NOMO-1 treated with DMSO at 0.1 percent for 48 hours (cell line): Measurements from ENCODE around the gene MCM10.

Experiments
- DNase-seq: peaks from one replicate; lab custom pipeline; 2025; ENCODE audit not compliant: unreplicated experiment; lab: John Stamatoyannopoulos, UW

MCM10 gene

GRCh38 chr10:13163859-13164258 is 2.5 kb downstream of the MCM10 start:
- no peak for DNase-seq

- DNase-seq, result no peak
These were observed 3.8 kb downstream of the MCM10 start for GRCh38 chr10:13165177-13165576.

DNA sequence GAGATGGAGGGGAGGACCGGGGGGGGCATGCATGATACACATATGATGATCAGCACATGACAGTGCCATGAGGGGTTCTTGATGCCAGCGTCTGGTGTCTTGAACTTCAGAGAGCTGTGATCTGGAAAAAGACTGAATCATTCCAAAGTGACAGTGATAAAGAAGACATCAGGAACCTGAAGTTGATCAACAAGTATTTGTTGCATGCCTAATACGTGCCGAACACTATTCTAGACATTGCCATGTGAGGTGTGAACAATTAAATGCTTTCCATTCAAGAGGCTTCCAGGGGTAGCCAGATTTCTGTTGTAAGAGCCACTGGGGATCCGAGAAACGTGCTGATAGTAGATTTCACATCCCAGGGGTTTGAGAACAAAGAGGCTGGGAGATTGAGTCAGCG is 6.2 kb downstream of the MCM10 start:
- DNase-seq, result no peak

- DNase-seq, result no peak
These were observed 7.4 kb downstream of the MCM10 start for GRCh38 chr10:13168781-13169180.

- DNase-seq, result no peak
These were observed 12.3 kb downstream of the MCM10 start for GRCh38 chr10:13173616-13174015.

DNA sequence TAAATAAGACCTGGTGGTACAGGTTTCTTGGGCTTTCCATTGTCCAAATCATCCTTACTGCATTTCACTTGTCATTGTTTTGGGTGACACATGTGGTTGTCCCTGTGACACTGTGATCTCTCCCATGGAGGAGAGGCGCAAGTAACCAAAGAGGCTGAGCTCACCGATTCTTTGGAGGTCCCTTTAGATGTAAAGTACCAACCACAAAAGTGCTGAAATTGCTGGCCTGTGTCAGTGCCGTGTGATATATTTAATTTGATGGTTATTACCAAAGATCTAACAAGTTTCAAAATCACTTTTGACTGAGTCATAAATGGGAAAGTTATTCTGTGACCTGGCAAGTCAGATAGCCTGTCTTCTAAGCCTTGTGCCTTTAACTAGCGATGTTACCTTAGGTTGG is 19.4 kb downstream of the MCM10 start:
- DNase-seq, result no peak

GRCh38 chr10:13182424-13182823 is 21.1 kb downstream of the MCM10 start:
- no peak for DNase-seq

DNA sequence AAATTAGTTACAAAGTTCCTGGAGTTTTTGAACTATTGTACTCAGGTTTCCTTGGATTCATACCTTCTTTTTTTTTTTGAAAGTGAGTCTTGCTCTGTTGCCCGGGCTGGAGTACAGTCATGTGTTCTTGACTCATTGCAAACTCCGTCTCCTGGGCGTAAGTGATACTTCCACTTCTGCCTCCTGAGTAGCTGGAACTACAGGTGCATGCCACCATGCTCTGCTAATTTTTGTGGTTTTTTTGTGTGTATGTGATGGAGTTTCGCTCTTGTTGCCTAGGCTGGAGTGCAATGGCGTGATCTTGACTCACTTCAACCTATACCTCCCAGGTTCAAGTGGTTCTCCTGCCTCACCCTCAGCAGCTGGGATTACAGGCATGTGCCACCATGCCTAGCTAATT is 22.3 kb downstream of the MCM10 start:
- DNase-seq, result no peak

DNA sequence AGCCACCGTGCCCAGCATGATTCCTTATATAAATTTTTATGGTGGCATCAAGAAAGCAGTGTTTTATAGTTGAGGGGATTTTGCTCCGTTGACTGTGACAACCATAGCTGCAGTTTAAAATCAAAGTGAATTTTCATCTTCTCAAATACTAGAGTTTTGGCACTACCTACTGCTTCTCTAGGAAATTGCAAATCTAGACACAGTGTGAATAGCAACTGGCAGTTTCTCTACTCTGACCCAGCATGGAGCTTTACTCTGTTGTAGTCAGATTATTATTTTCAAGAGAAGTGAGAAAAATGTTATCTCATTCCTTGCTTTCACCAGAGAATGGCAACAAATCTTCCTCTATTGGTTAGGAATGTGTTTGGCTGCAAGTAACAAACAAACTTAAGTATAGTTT is 22.9 kb downstream of the MCM10 start:
- no peak for DNase-seq

GRCh38 chr10:13184730-13185514 is 23.6 kb downstream of the MCM10 start:
- DNase-seq, result no peak

GRCh38 chr10:13187135-13187534 is 25.8 kb downstream of the MCM10 start:
- no peak for DNase-seq

DNA sequence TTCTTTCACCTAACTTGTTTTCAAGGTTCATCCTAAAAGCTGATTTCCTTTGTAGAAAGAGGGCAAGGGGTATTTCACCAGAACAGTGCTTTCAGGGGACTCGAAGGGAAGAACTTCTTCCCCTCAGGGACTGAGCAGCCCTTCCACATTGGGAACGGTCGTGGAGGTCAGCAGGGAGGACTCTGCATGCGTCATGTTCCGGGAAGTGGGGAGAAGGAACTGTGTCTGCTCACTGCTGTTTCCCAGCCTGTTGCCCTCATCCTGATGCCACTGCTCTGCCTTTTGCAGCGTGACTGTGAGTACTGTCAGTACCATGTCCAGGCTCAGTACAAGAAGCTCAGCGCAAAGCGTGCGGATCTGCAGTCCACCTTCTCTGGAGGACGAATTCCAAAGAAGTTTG is 27.2 kb downstream of the MCM10 start:
- no peak for DNase-seq

DNA sequence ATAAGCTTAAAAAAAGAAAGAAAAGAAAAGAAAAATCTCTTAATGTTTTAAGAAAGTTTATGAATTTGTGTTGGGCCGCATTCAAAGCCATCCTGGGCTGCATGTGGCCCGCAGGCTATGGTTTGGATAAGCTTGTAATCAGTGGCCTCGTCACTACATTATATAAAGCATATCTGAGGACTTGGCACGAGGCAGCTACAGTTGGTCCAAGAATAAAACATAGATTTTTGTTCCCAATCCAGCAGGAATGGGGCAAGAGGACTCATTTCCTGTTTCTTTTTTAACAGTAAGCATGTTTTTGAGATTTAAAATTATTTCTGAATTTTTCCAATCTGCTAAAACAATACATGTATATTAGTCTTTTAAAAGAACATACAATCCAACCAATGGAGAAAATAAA is 28.6 kb downstream of the MCM10 start:
- DNase-seq, result no peak

DNA sequence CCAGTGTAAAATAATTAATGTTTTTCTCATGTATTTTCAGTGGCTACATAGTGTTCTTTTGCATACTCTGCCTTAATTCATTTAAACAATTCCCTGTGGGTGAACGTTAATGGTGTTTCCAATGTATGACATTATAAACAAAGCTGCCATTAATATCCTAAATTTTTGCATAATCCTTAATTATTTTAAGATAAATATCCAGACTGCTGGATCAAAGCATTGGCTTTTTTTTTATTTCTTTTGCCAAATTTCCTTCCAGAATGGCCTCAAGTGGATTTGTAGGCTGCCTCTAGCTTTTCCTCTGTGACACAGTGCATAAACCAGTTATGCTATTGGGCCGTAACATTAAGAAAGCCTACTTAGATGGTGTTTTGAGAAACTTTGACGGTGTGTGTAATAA is 29.5 kb downstream of the MCM10 start:
- DNase-seq, result no peak

GRCh38 chr10:13191362-13191761 is 30.0 kb downstream of the MCM10 start:
- no peak for DNase-seq

DNA sequence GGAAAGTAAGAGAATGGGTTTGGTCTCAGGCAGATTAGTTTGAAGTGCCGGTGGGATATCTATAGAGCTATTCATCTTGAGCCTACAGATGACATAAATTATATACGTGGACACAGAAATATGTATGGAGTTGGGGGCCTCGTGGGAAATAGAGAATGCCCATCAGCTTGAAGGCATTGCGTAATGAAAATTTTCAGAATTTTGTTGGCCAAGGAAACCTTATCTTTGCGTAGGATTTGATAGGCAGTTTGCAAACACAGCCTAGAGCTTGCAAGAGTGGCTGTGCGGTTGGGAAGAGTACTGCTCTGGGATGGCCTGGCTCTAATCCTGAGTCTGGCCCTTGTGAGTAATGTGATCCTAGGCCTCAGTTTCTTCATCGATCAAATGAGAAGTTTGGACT is 32.3 kb downstream of the MCM10 start:
- no peak for DNase-seq

- no peak for DNase-seq
These were observed 33.7 kb downstream of the MCM10 start for GRCh38 chr10:13195016-13195415.

DNA sequence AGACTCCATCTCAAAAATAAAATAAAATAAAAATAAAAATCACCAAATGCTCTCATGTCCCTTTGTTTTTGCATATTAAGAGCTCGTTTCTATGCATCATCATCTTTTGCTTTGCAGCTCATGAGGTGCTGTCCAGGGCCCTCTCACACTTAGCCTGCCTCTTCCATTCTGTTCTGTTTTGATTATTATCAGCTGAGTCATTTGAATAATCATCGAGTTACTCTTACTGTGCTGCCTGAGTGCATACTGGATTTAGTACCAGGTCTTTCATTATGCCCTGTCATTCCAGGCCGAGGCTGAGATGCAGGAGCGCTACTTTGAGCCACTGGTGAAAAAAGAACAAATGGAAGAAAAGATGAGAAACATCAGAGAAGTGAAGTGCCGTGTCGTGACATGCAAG is 39.8 kb downstream of the MCM10 start:
- no peak for DNase-seq

GRCh38 chr10:13206091-13206490 is 44.7 kb downstream of the MCM10 start:
- no peak for DNase-seq

DNA sequence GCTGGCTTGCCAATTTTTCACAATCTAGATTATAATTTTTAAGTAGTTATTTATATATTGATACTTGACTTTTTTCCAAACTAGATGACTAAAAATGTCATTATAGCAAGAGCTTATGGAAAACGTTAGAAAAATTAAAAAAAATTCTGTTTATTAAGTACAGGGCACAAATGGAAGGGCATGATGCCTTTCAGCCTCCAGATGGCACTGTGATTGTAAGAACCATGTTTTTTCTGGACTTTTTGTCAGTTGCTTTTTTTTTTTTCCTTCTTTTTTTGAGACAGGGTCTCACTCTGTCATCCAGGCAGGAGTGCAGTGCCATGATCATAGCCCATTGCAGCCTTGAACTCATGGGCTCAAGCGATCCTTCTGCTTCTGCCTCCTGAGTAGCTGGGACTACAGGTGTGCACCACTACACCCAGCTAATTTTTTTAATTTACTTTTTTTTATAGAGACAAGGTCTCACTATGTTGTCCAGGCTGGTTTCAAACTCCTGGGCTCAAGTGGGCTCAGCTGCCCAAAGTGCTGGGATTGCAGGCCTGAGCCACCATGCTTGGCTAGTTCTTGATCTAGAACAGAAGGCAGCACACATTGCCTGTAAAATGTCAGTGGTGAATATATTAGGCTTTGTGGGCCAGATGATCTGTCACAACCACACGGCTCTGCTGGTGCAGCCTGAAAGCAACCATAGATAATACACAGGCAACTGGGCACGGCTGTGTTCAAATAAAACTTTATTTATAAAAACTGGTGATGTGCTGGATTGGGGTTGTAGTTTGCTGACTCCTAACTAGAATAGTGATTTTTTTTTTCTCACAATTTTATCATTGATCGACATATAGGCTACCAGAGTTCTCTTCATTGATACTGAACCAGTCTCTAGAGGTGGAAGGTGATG is 45.4 kb downstream of the MCM10 start:
- DNase-seq, result no peak

DNA sequence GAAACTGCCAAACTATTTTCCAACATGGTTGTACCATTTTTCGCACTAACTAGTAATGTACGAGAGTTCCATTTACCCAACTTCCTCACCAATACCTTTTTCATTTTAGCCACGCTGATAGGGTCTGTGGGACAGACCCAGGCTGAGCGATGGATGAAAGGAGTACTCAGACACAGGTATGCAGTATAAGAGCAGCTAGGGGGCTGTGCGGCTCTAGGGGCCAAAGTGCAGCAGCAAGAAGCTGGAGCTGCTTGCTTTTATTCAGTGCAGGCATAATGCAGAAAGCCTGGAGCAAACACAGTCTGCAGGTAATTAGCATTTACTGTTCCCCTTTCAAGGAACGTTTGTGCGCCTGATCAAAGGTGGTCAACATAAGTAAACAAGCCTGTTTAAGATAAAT is 51.8 kb downstream of the MCM10 start:
- no peak for DNase-seq

DNA sequence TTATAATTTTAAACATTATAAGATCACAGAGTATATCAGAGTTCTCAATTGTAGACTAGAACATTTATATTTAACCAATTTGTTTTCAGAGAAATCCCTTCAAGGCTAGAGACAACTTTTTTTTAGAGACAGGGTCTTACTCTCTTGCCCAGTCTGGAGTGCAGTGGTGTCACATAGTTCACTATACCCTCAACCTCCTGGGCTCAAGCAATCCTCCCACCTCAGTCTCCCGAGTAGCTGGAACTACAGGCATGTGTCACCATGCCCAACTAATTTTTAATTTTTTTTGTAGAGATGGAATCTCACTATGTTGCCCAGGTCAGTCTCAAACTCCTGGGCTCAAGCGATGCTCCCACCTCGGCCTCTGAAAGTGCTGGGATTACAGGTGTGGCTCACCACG is 57.5 kb downstream of the MCM10 start:
- DNase-seq, result no peak
